DND-41 (cell line): Measurements from ENCODE around the gene MRPL27.

ENCODE experiments used
- CTCF ChIP-seq: IDR thresholded peaks from 2 replicates; pipeline ENCODE4 v1.5.1; 2012; ENCODE audit warnings: borderline replicate concordance, low read length, moderate library complexity, mild to moderate bottlenecking; ENCODE audit not compliant: poor library complexity, severe bottlenecking; ENCODE audit errors: extremely low read depth
- EZH2 ChIP-seq: IDR thresholded peaks from 3 replicates; pipeline ENCODE4 v1.6.1; 2012; ENCODE audit warnings: borderline replicate concordance, low read depth, mild to moderate bottlenecking, moderate library complexity, low read length, inconsistent platforms; ENCODE audit not compliant: severe bottlenecking

GRCh38 chr17:50380369-50381259, 7.6 kb upstream of the MRPL27 start:
- TF ChIP-seq CTCF (no peak), EZH2 (no peak)
